Measurements from ENCODE around the gene MYL3.

Gene MYL3

GRCh38 chr3:46866032-46866595 lies 2.9 kb upstream of the MYL3 start:
- Histone ChIP-seq H3K36me3 (ENCODE audit: control insufficient read depth, low read length) (no peaks in the 10 kb centered on the region), H3K4me1 (ENCODE audit: control insufficient read depth, low read length) (peaks cover 6% of the 10 kb centered on the region), H3F3A (ENCODE audit: control insufficient read depth, insufficient read depth) (no peaks in the 10 kb centered on the region), H4K20me1 (ENCODE audit: control insufficient read depth, insufficient read depth, low read depth, low read length) (no peaks in the 10 kb centered on the region), H3K27ac (ENCODE audit: low read depth, low read length) (no peak overlapping the region), H3K27me3 (ENCODE audit: control insufficient read depth, low read length) (peaks cover 21% of the 10 kb centered on the region), H3K4me2 (ENCODE audit: low read length) (no peak overlapping the region), H3K4me3 (ENCODE audit: low read length) (no peak overlapping the region), H3K9me2 (replicated peaks; ENCODE audit: control insufficient read depth, low read length) (no peaks in the 10 kb centered on the region), H3K9me3 (ENCODE audit: control insufficient read depth, insufficient read depth, low read length) (no peaks in the 10 kb centered on the region), H3K79me2 (ENCODE audit: control insufficient read depth, low read length) (no peaks in the 10 kb centered on the region)
- TF ChIP-seq CTCF (IDR thresholded peaks at IDR 0.05; ENCODE audit: low read depth, low read length, poor library complexity, severe bottlenecking): no peak
- TF ChIP-seq EZH2phosphoT487 (IDR thresholded peaks at IDR 0.05; ENCODE audit: borderline replicate concordance, low read length): no peak

DNA sequence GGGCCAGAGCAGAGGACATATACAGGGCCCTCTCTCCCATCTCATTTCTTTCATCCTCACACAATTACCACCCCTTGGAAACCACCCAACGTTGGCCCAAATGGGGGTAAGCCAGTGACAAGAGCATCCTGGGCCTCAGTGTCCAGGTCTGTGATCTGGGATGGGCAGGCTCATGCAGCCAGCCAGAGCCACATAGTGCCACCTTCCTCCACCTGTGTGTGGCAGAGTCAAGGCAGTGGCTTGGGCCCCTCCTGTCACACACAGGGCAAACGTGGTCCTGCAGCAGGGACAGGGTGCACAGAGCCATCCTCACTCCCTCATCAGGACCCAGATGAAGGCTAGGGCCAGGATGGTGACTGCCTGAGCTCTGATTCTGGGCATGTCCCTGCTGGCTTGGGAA lies 2.3 kb upstream of the MYL3 start:
- no peaks in the 10 kb centered on the region for H3F3A ChIP-seq (ENCODE audit: control insufficient read depth, insufficient read depth)
- H3K9me2 ChIP-seq (replicated peaks; ENCODE audit: control insufficient read depth, low read length): no peaks in the 10 kb centered on the region
- no peak overlapping the region for H3K27ac ChIP-seq (ENCODE audit: low read depth, low read length)
- no peaks in the 10 kb centered on the region for H3K36me3 ChIP-seq (ENCODE audit: control insufficient read depth, low read length)
- peaks cover 6% of the 10 kb centered on the region for H3K4me1 ChIP-seq (ENCODE audit: control insufficient read depth, low read length)
- TF ChIP-seq EZH2phosphoT487 (IDR thresholded peaks at IDR 0.05; ENCODE audit: borderline replicate concordance, low read length): no peak
- TF ChIP-seq CTCF (IDR thresholded peaks at IDR 0.05; ENCODE audit: low read depth, low read length, poor library complexity, severe bottlenecking): no peak
- H3K9me3 ChIP-seq (ENCODE audit: control insufficient read depth, insufficient read depth, low read length): no peaks in the 10 kb centered on the region
- no peaks in the 10 kb centered on the region for H4K20me1 ChIP-seq (ENCODE audit: control insufficient read depth, insufficient read depth, low read depth, low read length)
- H3K79me2 ChIP-seq (ENCODE audit: control insufficient read depth, low read length): no peaks in the 10 kb centered on the region
- H3K27me3 ChIP-seq (ENCODE audit: control insufficient read depth, low read length): peaks cover 16% of the 10 kb centered on the region
- H3K4me3 ChIP-seq (ENCODE audit: low read length): no peak overlapping the region
- H3K4me2 ChIP-seq (ENCODE audit: low read length): no peak overlapping the region

DNA sequence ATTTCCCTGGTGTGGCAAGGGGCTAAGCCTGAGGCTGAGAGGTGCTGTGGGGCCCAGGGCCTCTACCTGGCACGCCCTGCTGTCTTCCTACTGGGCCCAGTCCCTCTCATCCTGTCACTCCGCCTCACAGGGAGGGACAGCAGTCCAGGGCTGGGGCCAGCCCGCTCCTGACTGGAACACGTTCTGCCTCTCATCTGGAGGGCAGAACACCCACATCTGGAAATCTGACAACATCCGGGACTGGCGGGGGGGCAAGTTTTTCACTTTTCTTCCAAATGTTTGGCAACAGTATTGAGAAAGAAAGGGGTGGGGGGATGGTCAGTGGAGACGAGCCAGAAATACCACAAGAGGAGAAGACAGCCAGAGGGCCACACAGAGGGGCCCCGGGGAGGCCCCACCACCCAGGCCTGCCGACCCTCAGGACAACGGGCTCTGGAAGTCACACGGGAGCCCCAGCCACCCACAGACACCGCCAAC lies 1.8 kb upstream of the MYL3 start:
- Histone ChIP-seq H3K27ac (ENCODE audit: low read depth, low read length) (no peak overlapping the region), H3K9me2 (replicated peaks; ENCODE audit: control insufficient read depth, low read length) (no peaks in the 10 kb centered on the region), H3K4me3 (ENCODE audit: low read length) (no peak overlapping the region), H3K36me3 (ENCODE audit: control insufficient read depth, low read length) (no peaks in the 10 kb centered on the region), H3F3A (ENCODE audit: control insufficient read depth, insufficient read depth) (no peaks in the 10 kb centered on the region), H3K27me3 (ENCODE audit: control insufficient read depth, low read length) (peaks cover 12% of the 10 kb centered on the region), H3K79me2 (ENCODE audit: control insufficient read depth, low read length) (no peaks in the 10 kb centered on the region), H3K9me3 (ENCODE audit: control insufficient read depth, insufficient read depth, low read length) (no peaks in the 10 kb centered on the region), H3K4me1 (ENCODE audit: control insufficient read depth, low read length) (peaks cover 6% of the 10 kb centered on the region), H4K20me1 (ENCODE audit: control insufficient read depth, insufficient read depth, low read depth, low read length) (no peaks in the 10 kb centered on the region), H3K4me2 (ENCODE audit: low read length) (no peak overlapping the region)
- no peak for TF ChIP-seq EZH2phosphoT487 (IDR thresholded peaks at IDR 0.05; ENCODE audit: borderline replicate concordance, low read length)
- no peak for TF ChIP-seq CTCF (IDR thresholded peaks at IDR 0.05; ENCODE audit: low read depth, low read length, poor library complexity, severe bottlenecking)

Data from DOHH2 (cell line).